ENCODE data around the gene HIGD2A.

HIGD2A gene

DNA sequence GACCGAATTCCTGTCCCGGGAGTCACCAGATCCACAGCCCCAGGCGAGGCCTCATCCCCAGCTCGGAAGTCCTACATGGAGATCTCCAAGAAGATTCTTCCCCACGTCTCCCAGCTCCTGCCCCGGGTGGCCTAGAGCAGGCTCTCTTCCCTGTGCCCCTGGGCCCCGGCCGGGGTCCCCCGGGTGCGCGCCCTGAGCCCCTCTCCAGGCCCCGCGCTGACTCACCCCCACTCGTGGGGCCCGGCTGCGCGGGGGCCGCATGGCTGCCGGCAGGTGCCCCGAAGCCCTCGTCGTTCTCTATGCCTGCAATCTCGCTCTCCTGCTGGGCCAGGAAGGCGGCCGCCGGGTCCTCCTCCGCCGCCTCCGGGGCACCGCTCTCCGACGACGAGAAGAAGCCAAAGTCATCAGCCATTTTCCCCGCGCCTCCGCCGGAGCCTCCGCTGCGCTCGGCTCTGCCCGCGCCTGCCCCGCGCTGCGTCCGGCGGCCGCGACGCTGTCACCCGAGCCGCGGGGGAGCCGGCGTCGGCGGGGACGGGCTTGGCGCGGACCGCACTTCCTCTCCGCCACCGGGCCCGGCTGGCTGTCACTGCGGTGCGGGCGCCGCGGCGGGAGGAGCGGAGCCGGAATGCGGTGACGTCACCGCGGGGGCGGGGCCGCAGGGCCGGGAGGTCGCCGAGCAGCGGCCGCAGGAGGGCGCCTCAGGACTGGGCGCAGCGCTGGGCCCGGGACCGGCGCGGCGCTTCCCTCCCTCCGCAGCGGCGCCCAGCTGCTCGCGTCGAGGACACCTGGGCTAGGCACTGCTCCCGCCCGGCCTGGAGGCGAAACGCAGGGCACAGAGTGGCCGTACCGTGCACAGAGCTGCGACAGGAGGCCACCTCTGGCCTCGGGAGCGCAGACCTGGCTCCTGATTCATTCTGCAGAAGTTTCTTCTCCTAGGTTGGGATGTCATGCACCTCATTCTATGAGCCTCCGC is 27.7 kb downstream of the HIGD2A start, which contains the start of gene CLTB:
TSS of gene CLTB (minus strand) at position 588 of the 973 bp plus-strand sequence. CDS start at position 412, 176 bp downstream.
- TF ChIP-seq, protein P1, sequence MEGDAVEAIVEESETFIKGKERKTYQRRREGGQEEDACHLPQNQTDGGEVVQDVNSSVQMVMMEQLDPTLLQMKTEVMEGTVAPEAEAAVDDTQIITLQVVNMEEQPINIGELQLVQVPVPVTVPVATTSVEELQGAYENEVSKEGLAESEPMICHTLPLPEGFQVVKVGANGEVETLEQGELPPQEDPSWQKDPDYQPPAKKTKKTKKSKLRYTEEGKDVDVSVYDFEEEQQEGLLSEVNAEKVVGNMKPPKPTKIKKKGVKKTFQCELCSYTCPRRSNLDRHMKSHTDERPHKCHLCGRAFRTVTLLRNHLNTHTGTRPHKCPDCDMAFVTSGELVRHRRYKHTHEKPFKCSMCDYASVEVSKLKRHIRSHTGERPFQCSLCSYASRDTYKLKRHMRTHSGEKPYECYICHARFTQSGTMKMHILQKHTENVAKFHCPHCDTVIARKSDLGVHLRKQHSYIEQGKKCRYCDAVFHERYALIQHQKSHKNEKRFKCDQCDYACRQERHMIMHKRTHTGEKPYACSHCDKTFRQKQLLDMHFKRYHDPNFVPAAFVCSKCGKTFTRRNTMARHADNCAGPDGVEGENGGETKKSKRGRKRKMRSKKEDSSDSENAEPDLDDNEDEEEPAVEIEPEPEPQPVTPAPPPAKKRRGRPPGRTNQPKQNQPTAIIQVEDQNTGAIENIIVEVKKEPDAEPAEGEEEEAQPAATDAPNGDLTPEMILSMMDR (IDR thresholded peaks at IDR 0.05; ENCODE audit: low read depth, low read length), result peak; percentile 16
- peak within 1 kb of the TSS; percentile 72 to 86 for H3K4me3 ChIP-seq (replicated peaks in 1 of 2; ENCODE audit: low read depth in 2 of 2, low read length in 2 of 2)
- peak; percentile 80 to 88 for DNase-seq (ENCODE audit: low read depth in 2 of 2)

DNA sequence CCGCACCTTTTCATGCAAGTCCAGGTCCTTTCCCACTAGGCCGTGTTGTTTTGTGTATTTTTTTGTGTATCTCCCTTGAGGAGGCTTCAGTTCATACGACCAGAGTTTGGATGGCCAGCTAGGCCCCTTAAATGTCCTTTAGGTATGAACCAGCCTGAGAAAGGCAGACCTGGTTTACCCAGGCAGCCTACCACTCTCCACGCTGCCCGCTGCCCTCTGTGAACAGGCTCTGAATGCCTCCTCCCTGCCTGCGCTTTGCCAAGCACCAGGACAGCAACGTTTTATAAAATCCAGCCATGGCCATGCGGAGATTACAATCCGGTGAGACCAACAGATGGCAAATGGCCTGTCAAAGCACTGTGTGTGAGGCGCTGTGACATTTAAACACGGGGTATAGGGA is 28.4 kb downstream of the HIGD2A start:
- H3K4me3 ChIP-seq (replicated peaks in 1 of 2; ENCODE audit: low read depth in 2 of 2, low read length in 2 of 2), result no peak overlapping the region
- DNase-seq (ENCODE audit: low read depth in 2 of 2), result no peak
- TF ChIP-seq, protein P1 (IDR thresholded peaks at IDR 0.05; ENCODE audit: low read depth, low read length), result no peak

DNA sequence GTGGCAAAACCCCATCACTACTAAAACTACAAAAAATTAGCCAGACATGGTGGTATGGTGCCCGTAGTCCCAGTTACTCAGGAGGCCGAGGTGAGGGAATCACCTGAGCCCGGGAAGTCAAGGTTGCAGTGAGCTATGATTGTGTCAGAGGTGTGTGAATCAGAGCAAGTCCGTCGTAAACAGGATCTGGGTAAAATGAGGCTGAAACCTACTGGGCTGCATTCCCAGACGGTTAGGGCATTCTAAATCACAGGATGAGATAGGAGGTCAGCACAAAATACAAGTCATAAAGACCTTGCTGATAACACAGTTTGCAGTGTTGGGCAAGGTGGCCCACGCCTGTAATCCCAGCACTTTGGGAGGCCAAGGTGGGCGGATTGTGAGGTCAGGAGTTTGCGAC is 29.7 kb downstream of the HIGD2A start:
- no peak overlapping the region for H3K4me3 ChIP-seq (replicated peaks in 1 of 2; ENCODE audit: low read depth in 2 of 2, low read length in 2 of 2)
- TF ChIP-seq, protein P1 (IDR thresholded peaks at IDR 0.05; ENCODE audit: low read depth, low read length), result no peak
- peak in 1 of 2 donors; percentile 24 for DNase-seq (ENCODE audit: low read depth in 2 of 2)

DNA sequence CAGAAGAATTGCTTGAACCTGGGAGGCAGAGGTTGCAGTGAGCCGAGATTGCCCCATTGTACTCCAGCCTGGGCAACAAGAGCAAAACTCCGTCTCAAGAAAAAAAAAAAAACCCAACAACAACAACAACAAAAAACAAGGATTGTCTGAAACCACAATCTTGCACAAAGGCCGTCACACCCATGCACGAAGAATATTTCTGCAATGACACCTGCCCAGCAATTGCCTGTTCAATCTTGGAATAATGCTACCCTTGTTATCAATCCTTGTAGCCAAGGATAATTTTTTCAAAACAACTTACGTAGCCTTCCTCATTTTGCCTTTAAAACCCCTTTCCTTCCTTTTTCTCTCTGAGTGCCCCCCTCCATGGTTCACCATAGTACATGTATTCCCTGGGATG is 31.5 kb downstream of the HIGD2A start:
- DNase-seq (ENCODE audit: low read depth in 2 of 2), result no peak
- TF ChIP-seq, protein P1 (IDR thresholded peaks at IDR 0.05; ENCODE audit: low read depth, low read length), result no peak
- H3K4me3 ChIP-seq (replicated peaks in 1 of 2; ENCODE audit: low read depth in 2 of 2, low read length in 2 of 2), result no peak overlapping the region

DNA sequence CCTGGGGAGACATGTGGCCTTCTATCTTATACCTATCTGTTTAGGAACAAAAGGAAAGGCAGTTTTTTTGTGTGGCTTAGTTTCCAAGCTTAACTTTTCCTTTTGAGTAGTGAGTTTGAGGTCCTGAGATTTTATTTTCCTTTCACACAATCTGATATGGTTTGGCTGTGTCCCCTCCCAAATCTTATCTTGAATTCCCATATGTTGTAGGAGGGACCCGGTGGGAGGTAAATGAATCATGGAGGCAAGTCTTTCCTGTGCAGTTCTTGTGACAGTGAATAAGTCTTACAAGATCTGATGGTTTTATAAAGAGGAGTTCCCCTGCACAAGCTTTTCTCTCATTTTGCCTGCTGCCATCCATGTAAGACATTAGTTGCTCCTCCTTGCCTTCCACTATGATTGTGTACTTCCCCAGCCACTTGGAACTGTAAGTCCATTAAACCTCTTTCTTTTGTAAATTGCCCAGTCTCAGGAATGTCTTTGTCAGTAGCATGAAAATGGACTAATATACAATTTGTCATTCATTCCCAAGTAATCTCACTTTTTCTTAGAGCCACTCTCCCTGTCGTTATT is 32.5 kb downstream of the HIGD2A start:
- no peak overlapping the region for H3K4me3 ChIP-seq (replicated peaks in 1 of 2; ENCODE audit: low read depth in 2 of 2, low read length in 2 of 2)
- DNase-seq (ENCODE audit: low read depth in 2 of 2), result no peak
- TF ChIP-seq, protein P1 (IDR thresholded peaks at IDR 0.05; ENCODE audit: low read depth, low read length), result no peak

- TF ChIP-seq, protein P1 (IDR thresholded peaks at IDR 0.05; ENCODE audit: low read depth, low read length), result no peak
- no peak overlapping the region for H3K4me3 ChIP-seq (replicated peaks in 1 of 2; ENCODE audit: low read depth in 2 of 2, low read length in 2 of 2)
- DNase-seq (ENCODE audit: low read depth in 2 of 2), result no peak
Measured at GRCh38 chr5:176424181-176424580, 35.6 kb downstream of the HIGD2A start.
